Upper lobe of left lung (tissue), 6 donors: ENCODE results near the gene CHD5. TPM values are rescaled to one million over a fixed set of nuclear protein-coding genes. Genes with fewer than 3 reads are reported as not detected.

Experiments
- ATAC-seq, 2 donors: fragments of 200-7000 bp; cut with Tn5 transposase; one replicate each; pipeline ENCODE4 v1.9.1; 2022; ENCODE audit warnings: mild to moderate bottlenecking in 2 of 2, moderate library complexity in 2 of 2; ENCODE audit not compliant: low FRiP score in 2 of 2
- DNase-seq, 2 donors: peaks; one replicate each; pipeline ENCODE4 v3.0.0-alpha.2; 2019 to 2020
- H3K27ac ChIP-seq, 4 donors: fragments of 200-600 bp; sonication (generic); one replicate each; pipeline ENCODE4 v1.5.1; 2016 to 2019
- H3K27me3 ChIP-seq, 4 donors: fragments of 200-600 bp; sonication (generic); one replicate each; pipeline ENCODE4 v1.5.1; 2017 to 2019
- H3K36me3 ChIP-seq, 4 donors: fragments of 200-600 bp; sonication (generic); one replicate each; pipeline ENCODE4 v1.5.1; 2016 to 2019
- H3K4me1 ChIP-seq, 4 donors: fragments of 200-600 bp; sonication (generic); one replicate each; pipeline ENCODE4 v1.5.1; 2018 to 2019
- H3K4me3 ChIP-seq, 4 donors: fragments of 200-600 bp; sonication (generic); one replicate each; pipeline ENCODE4 v1.5.1; 2017 to 2019; ENCODE audit warnings: mild to moderate bottlenecking in 2 of 4, moderate library complexity in 1 of 4
- H3K9me3 ChIP-seq, 4 donors: fragments of 200-600 bp; sonication (generic); one replicate each; pipeline ENCODE4 v1.5.1; 2018 to 2019
- CTCF ChIP-seq, 6 experiments: fragments of 450-650 bp in 4 of 6; fragments of 200-600 bp in 2 of 6; sonication (generic) in 2 of 6; IDR thresholded peaks; one replicate each; pipeline ENCODE4 v1.5.1; 2016 to 2019; ENCODE audit warnings: antibody characterized with exemption in 6 of 6
- EP300 ChIP-seq, 4 donors: sonication (generic); formaldehyde crosslinking; IDR thresholded peaks; one replicate each; pipeline ENCODE4 v1.5.1; 2017; ENCODE audit warnings: antibody characterized with exemption in 4 of 4, control low read depth in 2 of 4
- POLR2A ChIP-seq, 4 donors: fragments of 450-650 bp; IDR thresholded peaks; one replicate each; pipeline ENCODE4 v1.5.1; 2016 to 2017; ENCODE audit warnings: antibody characterized with exemption in 4 of 4, mild to moderate bottlenecking in 2 of 4
- POLR2AphosphoS5 ChIP-seq, 2 donors: sonication (generic); formaldehyde crosslinking; IDR thresholded peaks; one replicate each; pipeline ENCODE4 v1.5.1; 2017; ENCODE audit warnings: antibody characterized with exemption in 2 of 2
- WGBS, 2 donors: methylation state at CpG; one replicate each; pipeline ENCODE4 v1.1.5; 2017 to 2018; 5-methylcytosine and 5-hydroxymethylcytosine counted together
- total RNA-seq, 6 donors: library from RNA; depleted of rRNA in 4 of 6; stranded (reverse); fragments of >200 nt in 4 of 6; gene quantifications; one replicate each; pipeline versions ENCODE4 v1.1.0 to v1.2.1, GENCODE V29; 2016 to 2021
- donor health status: DM: no; HTN: no; CAD: no; lungs with moderate emphysema.
- donor health status: DM: no; HTN: yes; CAD: no; lungs with severe emphysema.

CHD5 gene
- total RNA-seq, 6 donors from 2014 or later = 0.14 to 1.3 (median 0.25) TPM

- H3K36me3 ChIP-seq = no peaks in the 10 kb centered on the region
- TF ChIP-seq POLR2A (IDR thresholded peaks at IDR 0.05) (no peak), CTCF (IDR thresholded peaks at IDR 0.05) (no peak), POLR2AphosphoS5 (IDR thresholded peaks at IDR 0.05) (no peak), EP300 (IDR thresholded peaks at IDR 0.05) (no peak)
- 78 to 79% methylated on average over 7 of the region's 7 CpGs for WGBS, 2 donors
Observed at GRCh38 chr1:6162341-6162740, 17.8 kb downstream of the CHD5 start.

GRCh38 chr1:6158181-6158580, 21.9 kb downstream of the CHD5 start:
- ATAC-seq (no peak), DNase-seq (peak in 1 of 2 donors; percentile 27)
- no peaks in the 10 kb centered on the region for H3K36me3 ChIP-seq
- H3K27me3 ChIP-seq = no peaks in the 10 kb centered on the region
- no peak overlapping the region for H3K27ac ChIP-seq
- WGBS, 2 donors = 83 to 85% methylated on average over 6 to 8 of the region's 8 CpGs
- no peak overlapping the region for H3K4me3 ChIP-seq
- H3K4me1 ChIP-seq = no peaks in the 10 kb centered on the region
- TF ChIP-seq CTCF (IDR thresholded peaks at IDR 0.05) = no peak
- TF ChIP-seq EP300 (IDR thresholded peaks at IDR 0.05) = no peak
- no peak for TF ChIP-seq POLR2AphosphoS5 (IDR thresholded peaks at IDR 0.05)
- TF ChIP-seq POLR2A (IDR thresholded peaks at IDR 0.05) = no peak
- no peaks in the 10 kb centered on the region for H3K9me3 ChIP-seq

More at GRCh38 chr1:6162341-6162740, 17.8 kb downstream of the CHD5 start:
- Histone ChIP-seq H3K4me3 (no peak overlapping the region), H3K27ac (no peak overlapping the region), H3K27me3 (no peaks in the 10 kb centered on the region), H3K9me3 (no peaks in the 10 kb centered on the region), H3K4me1 (no peaks in the 10 kb centered on the region)
- DNase-seq (no peak), ATAC-seq (no peak)

GRCh38 chr1:6157528-6158174, 22.5 kb downstream of the CHD5 start:
- H3K9me3 ChIP-seq = no peaks in the 10 kb centered on the region
- no peak overlapping the region for H3K27ac ChIP-seq
- 48 to 61% methylated on average over 12 to 14 of the region's 15 CpGs for WGBS, 2 donors
- no peak for ATAC-seq
- H3K36me3 ChIP-seq = no peaks in the 10 kb centered on the region
- TF ChIP-seq EP300 (IDR thresholded peaks at IDR 0.05) = no peak
- TF ChIP-seq CTCF (IDR thresholded peaks at IDR 0.05) = no peak
- TF ChIP-seq POLR2A (IDR thresholded peaks at IDR 0.05) = no peak
- no peak for DNase-seq
- H3K27me3 ChIP-seq = no peaks in the 10 kb centered on the region
- H3K4me1 ChIP-seq = no peaks in the 10 kb centered on the region
- H3K4me3 ChIP-seq = no peak overlapping the region

GRCh38 chr1:6157132-6157527, 23.0 kb downstream of the CHD5 start:
- WGBS, 2 donors = 79% methylated on average over 2 of the region's 2 CpGs; no CpG with 5 or more reads in 1 of the 2 donors
- TF ChIP-seq CTCF (IDR thresholded peaks at IDR 0.05) (no peak), EP300 (IDR thresholded peaks at IDR 0.05) (no peak), POLR2A (IDR thresholded peaks at IDR 0.05) (no peak), POLR2AphosphoS5 (IDR thresholded peaks at IDR 0.05) (no peak)
- H3K4me1 ChIP-seq = no peaks in the 10 kb centered on the region
- H3K27ac ChIP-seq = no peak overlapping the region
- no peaks in the 10 kb centered on the region for H3K27me3 ChIP-seq
- no peak overlapping the region for H3K4me3 ChIP-seq
- ATAC-seq (no peak), DNase-seq (no peak)
- H3K9me3 ChIP-seq = no peaks in the 10 kb centered on the region
- no peaks in the 10 kb centered on the region for H3K36me3 ChIP-seq
